HG03521 (cell line): ENCODE results near the gene HNRNPH2.

Source experiments
- ATAC-seq: cut with Tn5 transposase; IDR thresholded peaks from one replicate; pipeline ENCODE4 v1.9.1; 2021; ENCODE audit warnings: mild to moderate bottlenecking, moderate library complexity; ENCODE audit not compliant: unreplicated experiment

HNRNPH2 gene

GRCh38 chrX:101395789-101396188 lies 12.2 kb upstream of the HNRNPH2 start:
- ATAC-seq, result no peak

GRCh38 chrX:101397779-101398178 lies 10.2 kb upstream of the HNRNPH2 start:
- ATAC-seq, result no peak

- ATAC-seq, result no peak
These were observed 9.3 kb upstream of the HNRNPH2 start for GRCh38 chrX:101398694-101399093.

- no peak for ATAC-seq
These were observed 8.2 kb upstream of the HNRNPH2 start for GRCh38 chrX:101399825-101400224.

DNA sequence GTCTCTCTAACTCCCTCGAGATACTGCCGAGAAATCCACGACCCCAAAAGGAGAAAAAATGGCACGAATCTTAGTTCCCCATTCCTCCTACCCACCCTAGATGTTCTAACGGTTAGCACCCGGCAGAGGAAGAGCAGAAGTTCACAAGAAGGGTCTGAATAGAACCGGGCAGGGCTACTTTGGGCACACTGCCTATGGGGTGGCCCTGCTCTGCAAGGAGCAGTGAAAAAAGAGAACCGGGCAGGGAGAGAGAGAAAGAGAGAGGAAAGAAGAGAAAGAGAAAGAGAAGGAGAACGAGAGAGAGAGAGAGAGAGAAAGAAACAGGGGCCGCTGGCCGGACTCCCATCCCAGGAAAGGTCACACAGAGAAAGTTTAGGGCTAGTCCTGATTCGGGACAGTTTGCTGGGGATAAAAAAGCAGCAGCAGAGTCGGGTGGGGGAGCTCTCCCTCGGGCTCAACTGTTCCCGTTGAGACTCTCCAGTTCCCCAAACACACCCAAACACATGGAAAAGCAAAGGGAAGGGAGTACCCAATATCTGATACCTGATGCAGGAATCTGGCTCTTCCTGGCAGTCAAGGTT lies 765 bp upstream of the HNRNPH2 start:
- no peak for ATAC-seq

GRCh38 chrX:101408532-101408841 lies 465 bp downstream of the HNRNPH2 start:
- no peak for ATAC-seq

DNA sequence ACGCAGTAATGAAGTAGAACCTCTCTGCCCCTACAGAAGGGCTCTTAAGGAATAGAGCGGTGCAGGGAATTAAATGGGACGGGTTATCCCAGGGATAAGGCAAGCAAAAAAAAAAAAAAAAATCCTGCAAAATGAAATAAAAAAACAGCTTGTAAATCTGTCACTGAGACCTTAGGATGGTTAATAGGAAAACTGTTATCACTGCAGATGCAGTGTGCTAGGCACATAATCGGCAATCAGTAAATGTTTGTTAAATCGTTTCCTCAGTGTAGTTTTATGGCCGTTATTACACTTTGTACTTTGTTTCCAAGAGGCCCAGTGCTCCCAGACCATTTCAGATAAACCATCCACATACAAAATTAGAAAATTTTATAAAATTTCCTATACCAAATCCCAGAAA lies 1.0 kb downstream of the HNRNPH2 start:
- ATAC-seq, result no peak

- ATAC-seq, result no peak
These were observed 2.4 kb downstream of the HNRNPH2 start for GRCh38 chrX:101410461-101410860.

- no peak for ATAC-seq
These were observed 4.0 kb downstream of the HNRNPH2 start for GRCh38 chrX:101411984-101412383.

- ATAC-seq, result peak; percentile 43
These were observed 7.4 kb downstream of the HNRNPH2 start for GRCh38 chrX:101415180-101416145.

DNA sequence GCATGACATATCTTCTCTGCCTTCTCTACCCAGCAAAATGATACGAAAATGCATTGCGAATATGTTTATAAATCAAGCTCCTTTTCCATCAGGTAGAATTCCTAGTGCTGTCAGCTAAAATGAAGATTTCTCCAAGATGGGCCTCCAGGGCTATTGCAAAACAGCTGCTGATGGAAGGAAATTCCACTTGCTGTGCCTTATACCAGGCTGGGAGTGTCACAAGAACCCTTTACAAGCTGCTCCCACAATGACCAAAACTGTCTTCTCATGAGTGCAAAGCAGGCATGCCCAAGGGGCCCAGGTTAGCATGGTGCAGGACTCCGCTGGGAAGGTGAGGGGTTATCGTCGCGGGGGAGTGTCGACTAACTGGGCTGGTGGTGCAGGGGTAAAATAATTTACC lies 8.7 kb downstream of the HNRNPH2 start:
- ATAC-seq, result no peak

- ATAC-seq, result no peak
These were observed 9.2 kb downstream of the HNRNPH2 start for GRCh38 chrX:101417190-101417589.

DNA sequence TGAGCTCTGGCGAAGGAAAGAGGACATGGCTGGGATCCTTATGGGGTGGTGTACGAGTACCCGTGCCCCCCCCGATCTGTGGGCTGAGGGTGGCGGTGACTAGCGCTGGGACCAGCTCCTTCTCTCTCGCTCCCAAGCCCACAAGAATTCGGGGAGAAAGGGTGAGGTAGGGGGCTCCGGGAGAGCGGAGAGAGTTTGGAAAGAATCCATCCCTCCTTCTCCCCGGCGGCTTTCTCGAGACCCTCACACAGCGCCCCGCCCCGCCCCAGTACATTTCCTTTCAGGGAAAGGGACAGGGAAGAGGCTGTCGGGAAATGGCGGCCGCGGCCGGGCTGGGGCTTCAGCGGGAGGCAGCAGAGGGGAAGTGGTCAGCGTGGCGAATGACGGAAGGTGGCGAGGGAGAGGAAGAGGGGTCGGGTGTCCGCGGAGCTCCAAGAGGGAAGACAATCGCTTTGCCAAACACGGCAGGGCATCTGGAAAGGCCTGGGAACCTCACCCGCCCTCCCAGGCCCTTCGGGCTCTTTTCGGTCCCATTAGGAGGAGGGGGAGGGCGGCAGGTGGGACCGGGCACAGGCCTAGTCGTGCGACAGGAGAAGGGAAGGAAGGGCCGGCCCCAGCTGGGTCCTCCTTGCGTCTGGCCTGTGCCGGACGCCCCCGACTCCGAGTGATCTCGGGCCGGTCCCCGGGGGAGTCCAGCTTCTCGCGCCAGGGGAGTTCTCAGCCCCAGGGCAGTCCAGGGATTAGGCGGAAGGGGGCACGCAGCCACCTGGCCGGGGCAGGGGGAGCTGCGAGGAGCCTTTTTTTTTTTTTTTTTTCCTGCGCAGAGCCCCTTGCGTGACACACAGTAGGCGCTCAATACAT lies 10.2 kb downstream of the HNRNPH2 start:
- ATAC-seq, result peak; percentile 48

DNA sequence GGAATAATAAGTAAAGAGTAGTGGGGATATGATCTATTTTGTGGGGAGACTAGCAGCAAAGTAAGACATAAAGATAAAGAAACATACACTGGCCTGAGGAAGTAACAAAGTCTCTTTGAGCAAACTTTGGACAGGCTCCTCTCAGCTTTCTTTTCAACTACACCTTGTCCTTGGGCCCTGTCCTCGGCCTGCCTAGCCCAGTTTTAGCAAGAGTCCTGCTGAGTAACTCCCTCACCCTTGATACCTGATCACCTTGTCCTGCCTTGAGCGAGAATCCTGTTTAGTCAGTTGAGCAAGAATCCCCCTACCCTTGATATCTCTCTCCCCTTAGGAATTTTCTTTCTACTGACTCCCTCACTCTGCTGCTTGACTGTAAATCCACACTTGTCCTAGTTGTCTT lies 11.5 kb downstream of the HNRNPH2 start:
- ATAC-seq, result no peak

GRCh38 chrX:101427954-101428353 lies 19.9 kb downstream of the HNRNPH2 start:
- no peak for ATAC-seq

GRCh38 chrX:101429934-101430333 lies 21.9 kb downstream of the HNRNPH2 start:
- peak; percentile 23 for ATAC-seq

- ATAC-seq, result peak; percentile 94
These were observed 22.5 kb downstream of the HNRNPH2 start for GRCh38 chrX:101430457-101431078.

GRCh38 chrX:101442085-101442484 lies 34.1 kb downstream of the HNRNPH2 start:
- ATAC-seq, result no peak

- no peak for ATAC-seq
These were observed 41.3 kb downstream of the HNRNPH2 start for GRCh38 chrX:101449279-101449678.

GRCh38 chrX:101450085-101450484 lies 42.1 kb downstream of the HNRNPH2 start:
- no peak for ATAC-seq

DNA sequence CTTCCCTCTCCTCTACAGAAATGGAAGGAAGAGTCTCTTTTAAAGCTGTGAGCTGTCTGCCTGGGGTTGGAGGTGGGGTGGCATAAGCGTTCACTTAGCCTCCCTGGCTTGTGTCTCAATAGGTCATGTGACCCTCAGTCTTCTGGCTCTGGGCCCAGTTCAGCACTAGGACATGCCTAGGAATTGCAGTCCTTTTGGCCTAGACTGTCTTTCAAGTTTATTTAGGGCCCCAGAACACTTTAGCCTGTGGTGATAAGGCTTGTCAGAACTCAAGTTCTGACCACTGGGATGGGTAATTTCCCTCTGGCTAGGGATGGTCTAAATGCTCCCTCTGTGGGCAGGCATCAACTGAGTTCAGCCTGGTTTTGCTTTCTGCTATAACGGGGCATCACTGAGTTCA lies 42.9 kb downstream of the HNRNPH2 start:
- ATAC-seq, result no peak
